Measurements from ENCODE around the gene TMC8.

- TF ChIP-seq CTCF (conservative IDR thresholded peaks at IDR 0.05; ENCODE audit: low read depth in 2 of 2) (peak; percentile 89 to 99), REST (IDR thresholded peaks at IDR 0.05; ENCODE audit: unreplicated experiment) (no peak), EZH2phosphoT487 (IDR thresholded peaks at IDR 0.05; ENCODE audit: unreplicated experiment) (no peak), EZH2 (IDR thresholded peaks at IDR 0.05; ENCODE audit: low read depth, unreplicated experiment) (no peak), CREB1 (CRISPR knock-in tag; IDR thresholded peaks at IDR 0.05; ENCODE audit: low read depth) (no peak)
Measured at GRCh38 chr17:78112518-78113471, 17.8 kb upstream of the TMC8 start.

Data from GM23338 (cell line).